ENCODE data around the gene C2CD2L.
"Not testable (repeated sequence)": the region's sequence is repeated elsewhere in the genome, so short reads cannot be mapped to it uniquely, and the experiment has no call there.

The C2CD2L gene

GRCh38 chr11:119106564-119107537, at the start of gene C2CD2L:
TSS of gene C2CD2L (plus strand) at chr11:119107344. CDS start at chr11:119107742, 398 bp downstream.
- peak; percentile 97 for DNase-seq

GRCh38 chr11:119059128-119059527, 48.0 kb upstream of the C2CD2L start:
- DNase-seq = not testable (repeated sequence)

DNA sequence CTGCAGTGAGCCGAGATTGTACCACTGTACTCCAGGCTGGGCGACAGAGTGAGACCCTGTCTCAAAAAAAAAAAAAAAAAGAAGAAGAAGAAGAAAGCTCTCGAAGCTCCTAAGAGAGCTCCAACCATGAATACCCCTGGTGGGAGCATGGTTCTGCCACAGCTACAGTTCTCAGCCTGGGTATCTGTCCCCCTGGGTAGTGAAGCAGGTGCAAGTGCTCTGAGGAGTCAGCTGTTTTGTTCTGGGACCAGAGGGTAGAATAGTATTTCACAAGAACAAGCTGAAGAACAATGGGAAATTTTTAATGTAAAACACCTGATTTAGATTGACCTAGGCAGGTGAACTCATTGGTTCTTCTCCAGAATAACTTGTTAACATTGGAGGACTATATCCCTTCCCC, 45.9 kb upstream of the C2CD2L start:
- DNase-seq = no peak

DNA sequence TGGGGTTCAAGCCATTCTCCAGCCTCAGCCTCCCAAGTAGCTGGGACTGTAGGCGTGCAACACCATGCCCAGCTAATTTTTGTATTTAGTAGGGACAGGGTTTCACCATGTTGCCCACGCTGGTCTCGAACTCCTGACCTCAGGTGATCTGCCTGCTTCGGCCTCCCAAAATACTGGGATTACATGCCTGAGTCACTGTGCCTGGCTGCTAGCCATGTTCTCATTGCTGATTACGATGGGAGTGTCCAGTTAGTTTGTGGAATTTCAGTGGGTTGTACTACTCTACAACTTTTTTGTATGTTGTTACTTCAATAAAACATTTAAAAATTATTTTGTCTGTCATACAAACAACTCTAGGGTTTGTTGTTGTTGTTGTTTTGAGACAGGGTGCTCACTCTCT, 44.4 kb upstream of the C2CD2L start:
- no peak for DNase-seq

DNA sequence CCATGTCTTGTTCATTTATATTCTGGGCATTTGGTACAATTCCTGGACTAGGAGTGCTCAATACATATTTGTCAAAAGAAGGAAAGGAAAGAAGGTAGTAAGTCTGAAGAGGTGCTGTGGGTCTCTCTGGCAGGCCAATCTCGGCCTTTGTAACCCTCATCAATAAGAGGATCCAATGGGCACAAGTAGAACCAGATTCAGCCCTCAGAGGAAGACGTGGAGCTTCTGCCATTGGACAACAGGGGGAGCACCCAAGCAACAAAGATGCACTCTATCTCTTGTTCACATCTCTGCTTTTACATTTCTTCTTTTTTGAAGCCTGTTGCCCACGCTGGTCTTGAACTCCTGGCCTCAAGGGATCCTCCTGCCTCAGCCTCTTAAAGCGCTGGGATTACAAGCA, 41.8 kb upstream of the C2CD2L start:
- DNase-seq = no peak

DNA sequence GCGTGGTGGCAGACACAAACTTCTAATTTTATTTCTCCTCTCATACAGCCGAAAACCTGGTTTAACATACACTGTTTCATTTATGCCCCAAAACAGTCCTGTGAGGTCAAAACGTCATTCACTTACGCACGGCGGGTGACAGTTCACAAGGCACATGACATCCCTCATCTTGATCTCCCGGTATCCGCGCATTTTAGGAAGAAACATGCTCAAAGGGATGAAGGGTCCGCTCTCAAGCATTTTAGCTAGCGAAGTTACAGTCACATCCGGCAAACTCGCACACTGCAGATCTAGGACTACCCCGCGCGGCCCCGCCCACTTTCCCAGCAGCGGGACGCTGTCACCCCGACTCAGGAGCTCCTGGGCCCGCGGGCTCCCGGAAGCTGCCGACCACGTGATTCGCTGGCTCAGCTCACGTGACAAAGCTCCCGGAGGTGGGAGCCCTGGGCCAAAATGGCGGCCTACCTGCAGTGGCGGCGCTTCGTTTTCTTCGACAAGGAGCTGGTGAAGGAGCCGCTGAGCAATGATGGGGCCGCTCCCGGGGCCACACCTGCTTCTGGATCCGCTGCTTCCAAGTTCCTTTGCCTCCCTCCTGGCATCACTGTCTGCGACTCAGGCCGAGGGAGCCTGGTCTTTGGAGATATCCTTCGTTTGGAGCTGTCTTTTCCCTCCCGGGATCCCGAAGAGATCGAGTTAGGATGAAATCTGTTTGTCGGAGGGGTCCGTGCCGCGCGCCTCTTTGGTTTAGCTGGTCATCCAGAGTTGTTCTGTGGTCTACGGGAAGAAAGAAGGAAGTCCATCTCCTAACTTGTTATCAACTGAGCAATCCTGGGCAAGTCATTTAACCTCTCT, 39.5 kb upstream of the C2CD2L start, which contains the start of gene VPS11:
Gene VPS11 (plus strand): TSS at position 448 of the 852 bp plus-strand sequence. CDS start 6 bp downstream, at position 454.
- DNase-seq = peak; percentile 99

DNA sequence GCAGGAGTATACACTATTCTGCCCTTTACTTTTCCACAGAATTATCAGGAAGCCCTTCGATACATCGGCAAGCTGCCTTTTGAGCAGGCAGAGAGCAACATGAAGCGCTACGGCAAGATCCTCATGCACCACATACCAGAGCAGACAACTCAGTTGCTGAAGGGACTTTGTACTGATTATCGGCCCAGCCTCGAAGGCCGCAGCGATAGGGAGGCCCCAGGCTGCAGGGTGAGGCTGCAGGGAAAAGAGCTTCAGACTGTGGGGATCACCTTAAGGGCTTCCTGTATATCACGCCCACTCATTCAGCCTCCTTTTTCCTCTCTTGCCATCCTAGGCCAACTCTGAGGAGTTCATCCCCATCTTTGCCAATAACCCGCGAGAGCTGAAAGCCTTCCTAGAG, 29.3 kb upstream of the C2CD2L start:
- no peak for DNase-seq

DNA sequence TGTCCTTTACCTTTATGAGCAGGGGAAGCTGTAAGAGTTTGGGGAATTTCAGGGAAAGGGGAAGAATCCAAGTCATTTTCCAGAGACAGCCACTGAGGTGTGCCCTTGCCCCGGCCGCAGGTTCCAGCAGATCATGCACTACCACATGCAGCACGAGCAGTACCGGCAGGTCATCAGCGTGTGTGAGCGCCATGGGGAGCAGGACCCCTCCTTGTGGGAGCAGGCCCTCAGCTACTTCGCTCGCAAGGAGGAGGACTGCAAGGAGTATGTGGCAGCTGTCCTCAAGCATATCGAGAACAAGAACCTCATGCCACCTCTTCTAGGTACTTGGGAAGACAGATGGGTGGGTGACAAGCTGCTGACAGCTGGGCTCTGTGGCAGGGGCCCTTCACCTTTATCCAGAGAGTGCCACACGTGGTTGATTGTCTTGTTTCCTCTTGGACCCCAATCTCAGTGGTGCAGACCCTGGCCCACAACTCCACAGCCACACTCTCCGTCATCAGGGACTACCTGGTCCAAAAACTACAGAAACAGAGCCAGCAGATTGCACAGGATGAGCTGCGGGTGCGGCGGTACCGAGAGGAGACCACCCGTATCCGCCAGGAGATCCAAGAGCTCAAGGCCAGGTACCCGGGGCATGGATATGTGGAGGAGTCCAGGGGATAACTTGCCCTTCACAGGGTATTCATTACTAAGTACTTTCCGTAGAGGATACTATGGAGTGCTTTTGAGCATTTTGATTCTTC, 28.3 kb upstream of the C2CD2L start:
- no peak for DNase-seq

DNA sequence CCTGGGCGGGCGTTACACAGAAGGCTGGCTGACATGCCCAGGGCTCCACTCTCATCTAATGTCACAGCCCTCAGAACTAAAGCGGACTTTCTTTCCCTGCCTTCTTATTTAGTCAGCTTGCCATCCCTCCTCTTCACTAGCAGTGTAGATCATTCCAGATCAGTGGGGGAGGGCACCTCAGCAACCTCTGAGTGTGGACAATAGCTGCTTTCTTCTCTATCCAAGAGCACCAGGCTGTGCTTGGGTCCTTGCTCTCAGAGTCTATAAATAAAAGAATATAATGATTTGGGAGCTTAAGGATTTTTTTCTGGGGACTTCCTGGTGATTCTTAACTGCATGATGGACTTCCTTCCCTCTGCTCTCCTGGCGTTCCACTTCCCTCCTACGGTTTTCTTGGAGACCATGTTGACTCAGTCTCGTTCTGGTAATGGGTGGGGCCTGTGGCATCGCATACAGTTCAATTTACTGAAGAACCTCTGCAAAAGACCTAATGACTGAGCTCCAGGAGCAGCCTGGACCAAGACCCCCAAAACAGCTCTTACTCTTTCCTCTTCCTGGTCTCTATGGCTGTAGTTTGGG, 25.4 kb upstream of the C2CD2L start:
- DNase-seq = no peak

DNA sequence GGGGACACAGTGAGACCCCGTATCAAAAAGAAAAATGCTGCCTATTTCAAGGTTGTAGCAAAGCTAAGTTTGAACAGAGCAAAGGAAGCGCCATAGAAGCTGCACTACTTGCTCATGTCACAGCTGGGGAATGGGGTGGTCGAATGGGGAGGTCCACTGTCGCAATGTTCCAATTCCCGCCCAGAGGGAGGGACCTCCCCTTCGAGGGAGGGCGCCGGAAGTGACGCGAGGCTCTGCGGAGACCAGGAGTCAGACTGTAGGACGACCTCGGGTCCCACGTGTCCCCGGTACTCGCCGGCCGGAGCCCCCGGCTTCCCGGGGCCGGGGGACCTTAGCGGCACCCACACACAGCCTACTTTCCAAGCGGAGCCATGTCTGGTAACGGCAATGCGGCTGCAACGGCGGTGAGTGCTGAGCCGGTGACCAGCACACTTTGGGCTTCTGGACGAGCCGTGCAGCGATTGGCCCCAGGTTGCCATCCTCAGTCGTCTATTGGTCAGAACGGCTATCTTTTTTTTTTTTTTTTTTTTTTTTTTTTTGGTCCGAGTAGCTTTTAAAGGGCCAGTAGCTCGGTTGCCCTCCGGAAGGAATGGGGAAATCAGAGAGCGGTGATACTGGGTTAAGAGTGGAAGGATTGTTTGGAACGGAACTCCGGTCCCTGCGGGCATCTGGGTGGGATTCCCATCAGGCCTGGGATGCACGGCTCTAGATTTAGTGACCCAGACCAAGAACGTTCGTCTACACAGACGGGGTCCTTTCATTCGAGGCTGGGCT, 22.3 kb upstream of the C2CD2L start, which contains the start of gene HMBS:
Gene HMBS (plus strand): TSS at position 219 of the 774 bp plus-strand sequence. CDS start 153 bp downstream, at position 372.
- DNase-seq = peak; percentile 96

- DNase-seq = no peak
Measured at GRCh38 chr11:119085437-119085847, 21.7 kb upstream of the C2CD2L start.

DNA sequence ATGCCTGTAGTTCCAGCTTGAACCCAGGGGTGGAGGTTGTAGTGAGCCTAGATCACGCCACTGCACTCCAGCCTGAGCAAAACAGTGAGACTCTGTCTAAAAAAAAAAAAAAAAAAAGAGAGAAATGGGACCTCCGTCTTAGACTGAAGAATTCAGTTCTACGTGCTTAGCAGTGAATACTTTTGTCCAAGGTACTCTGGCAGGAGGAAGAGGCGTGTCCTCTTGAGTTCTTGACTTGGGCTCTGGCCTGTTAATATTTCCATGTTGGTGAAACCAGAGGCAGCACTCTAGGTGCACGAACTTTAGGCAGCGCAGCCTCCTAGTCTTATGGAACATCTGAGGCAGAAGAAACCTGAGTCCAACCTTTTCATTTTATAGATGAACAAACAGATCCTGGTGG, 20.0 kb upstream of the C2CD2L start:
- no peak for DNase-seq

DNA sequence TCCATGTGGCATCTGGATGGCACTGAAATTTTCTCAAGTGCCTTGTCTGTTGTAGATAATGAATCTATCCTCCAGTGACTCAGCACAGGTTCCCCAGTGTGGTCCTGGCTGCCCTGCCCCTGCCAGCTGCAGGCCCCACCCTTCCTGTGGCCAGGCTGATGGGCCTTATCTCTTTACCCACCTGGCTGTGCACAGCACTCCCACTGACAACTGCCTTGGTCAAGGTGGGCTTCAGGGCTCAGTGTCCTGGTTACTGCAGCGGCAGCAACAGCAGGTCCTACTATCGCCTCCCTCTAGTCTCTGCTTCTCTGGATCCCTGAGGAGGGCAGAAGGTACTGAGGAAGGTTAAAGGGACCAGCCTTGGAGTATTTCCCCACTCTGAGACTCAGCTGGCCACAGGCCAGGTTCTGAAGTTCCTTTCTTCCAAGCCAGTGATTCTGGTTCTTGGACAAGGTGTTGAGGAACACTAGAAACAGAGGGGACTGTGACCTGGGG, 19.4 kb upstream of the C2CD2L start:
- DNase-seq = no peak

GRCh38 chr11:119088406-119088805, 18.7 kb upstream of the C2CD2L start:
- DNase-seq = no peak

DNA sequence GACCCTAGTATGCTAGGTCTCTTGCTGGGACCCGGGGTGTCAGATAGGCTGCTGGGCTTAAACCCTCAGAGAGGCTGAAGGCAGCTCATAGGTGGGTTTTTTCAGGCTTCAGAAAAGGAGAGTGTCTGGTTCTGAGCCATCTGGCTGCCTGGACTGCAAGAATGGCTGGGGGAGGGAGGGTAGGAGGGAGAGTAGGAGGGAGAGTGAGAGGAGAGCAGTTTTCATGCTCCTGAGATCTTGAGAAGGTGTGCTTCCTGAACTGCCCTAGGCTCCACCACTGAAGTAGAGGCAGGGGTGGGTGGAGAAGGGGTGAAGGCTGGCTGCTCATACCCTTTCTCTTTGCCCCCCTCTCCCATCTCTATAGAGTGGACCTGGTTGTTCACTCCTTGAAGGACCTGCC, 17.8 kb upstream of the C2CD2L start:
- no peak for DNase-seq

GRCh38 chr11:119091178-119091577, 16.0 kb upstream of the C2CD2L start:
- no peak for DNase-seq

DNA sequence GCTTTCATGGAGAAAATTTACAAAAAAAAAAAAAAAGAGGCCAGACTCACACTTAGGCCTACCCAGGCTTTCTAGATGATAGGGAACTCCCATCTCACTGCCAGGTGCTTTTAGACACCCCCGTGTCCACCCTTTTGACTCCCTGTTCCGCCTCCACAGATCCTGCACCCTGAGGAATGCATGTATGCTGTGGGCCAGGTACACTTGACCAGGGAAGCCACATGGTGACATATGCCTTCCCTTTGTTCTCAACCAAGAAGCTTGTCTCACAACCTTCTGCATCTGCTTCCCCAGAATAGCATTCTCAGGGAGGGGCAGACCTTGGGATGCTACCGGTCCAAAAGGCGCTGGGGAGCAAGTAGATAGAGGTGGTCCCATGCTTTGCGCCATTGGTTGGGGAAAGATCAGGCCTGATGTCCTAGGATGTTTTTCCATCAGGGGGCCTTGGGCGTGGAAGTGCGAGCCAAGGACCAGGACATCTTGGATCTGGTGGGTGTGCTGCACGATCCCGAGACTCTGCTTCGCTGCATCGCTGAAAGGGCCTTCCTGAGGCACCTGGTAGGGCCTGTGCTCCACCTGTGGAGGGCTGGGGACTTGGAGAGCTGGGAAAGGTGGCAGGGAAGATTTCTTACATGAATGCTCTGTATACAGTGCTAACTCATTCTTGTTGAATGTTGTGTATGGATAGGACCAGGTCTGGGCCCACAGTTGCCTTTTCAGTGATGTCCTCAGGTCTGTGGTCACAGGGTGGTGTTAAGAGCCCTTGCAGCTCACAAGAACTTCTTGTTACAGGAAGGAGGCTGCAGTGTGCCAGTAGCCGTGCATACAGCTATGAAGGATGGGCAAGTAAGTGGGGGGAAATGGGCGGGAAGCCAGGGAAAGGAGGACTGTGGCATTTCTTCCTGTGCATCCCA, 14.9 kb upstream of the C2CD2L start:
- no peak for DNase-seq

DNA sequence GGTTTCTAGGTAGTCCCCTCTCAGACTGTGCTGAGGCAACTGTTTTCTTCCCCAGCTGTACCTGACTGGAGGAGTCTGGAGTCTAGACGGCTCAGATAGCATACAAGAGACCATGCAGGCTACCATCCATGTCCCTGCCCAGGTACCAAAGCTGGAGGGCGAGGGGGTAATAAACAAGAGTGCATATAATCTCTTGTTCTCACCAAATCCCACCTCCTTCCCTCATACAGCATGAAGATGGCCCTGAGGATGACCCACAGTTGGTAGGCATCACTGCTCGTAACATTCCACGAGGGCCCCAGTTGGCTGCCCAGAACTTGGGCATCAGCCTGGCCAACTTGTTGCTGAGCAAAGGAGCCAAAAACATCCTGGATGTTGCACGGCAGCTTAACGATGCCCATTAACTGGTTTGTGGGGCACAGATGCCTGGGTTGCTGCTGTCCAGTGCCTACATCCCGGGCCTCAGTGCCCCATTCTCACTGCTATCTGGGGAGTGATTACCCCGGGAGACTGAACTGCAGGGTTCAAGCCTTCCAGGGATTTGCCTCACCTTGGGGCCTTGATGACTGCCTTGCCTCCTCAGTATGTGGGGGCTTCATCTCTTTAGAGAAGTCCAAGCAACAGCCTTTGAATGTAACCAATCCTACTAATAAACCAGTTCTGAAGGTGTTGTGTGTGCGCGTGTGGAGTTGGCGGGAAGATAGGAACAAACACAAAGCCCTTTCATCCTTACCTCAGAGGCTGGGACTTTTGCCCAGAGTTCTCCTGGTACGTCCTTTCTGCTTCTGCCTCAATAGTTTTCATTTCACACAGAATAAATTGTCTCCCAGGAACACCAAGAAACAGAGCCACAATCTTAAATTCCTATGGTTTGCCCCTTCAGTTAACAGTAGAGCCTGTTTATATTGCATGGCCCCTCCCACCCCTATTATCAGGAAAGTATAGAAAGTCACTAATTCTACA, 14.0 kb upstream of the C2CD2L start:
- DNase-seq = no peak

All from NCI-H1105 (cell line).